HepG2 (cell line): ENCODE data around the gene TDRD9. TPM values are rescaled to one million over a fixed set of nuclear protein-coding genes. Genes with fewer than 3 reads are reported as not detected.

Experiments
- ARID3A ChIP-seq: IDR thresholded peaks from 2 replicates; pipeline ENCODE4 v1.6.1; 2012; ENCODE audit warnings: low read depth, low read length, improper control_type of control experiment
- CEBPB ChIP-seq: IDR thresholded peaks from 2 replicates; pipeline ENCODE4 v1.6.1; 2011; ENCODE audit warnings: low read depth, low read length, improper control_type of control experiment, borderline replicate concordance
- CENPT ChIP-seq: sonication (generic); formaldehyde crosslinking; IDR thresholded peaks from 2 replicates; pipeline ENCODE4 v1.8.0; 2022; ENCODE audit warnings: low read depth, mild to moderate bottlenecking, moderate library complexity, missing genetic modification reagents
- GATA4 ChIP-seq: sonication (generic); IDR thresholded peaks from 2 replicates; pipeline ENCODE4 v1.6.1; 2016; ENCODE audit warnings: antibody characterized with exemption, low read depth, borderline replicate concordance
- JARID2 ChIP-seq: sonication (generic); formaldehyde crosslinking; IDR thresholded peaks from 2 replicates; pipeline ENCODE4 v1.8.1; 2023; ENCODE audit warnings: missing genetic modification reagents, inconsistent platforms; ENCODE audit not compliant: insufficient replicate concordance
- LRRFIP1 ChIP-seq: sonication (generic); formaldehyde crosslinking; conservative IDR thresholded peaks from 2 replicates; pipeline ENCODE4 v1.4.0; 2020; ENCODE audit warnings: missing genetic modification reagents
- MEIS2 ChIP-seq: sonication (generic); formaldehyde crosslinking; IDR thresholded peaks from 2 replicates; pipeline ENCODE4 v1.9.0; 2021; ENCODE audit warnings: mild to moderate bottlenecking, missing genetic modification reagents
- NCOA2 ChIP-seq: sonication (generic); formaldehyde crosslinking; IDR thresholded peaks from 2 replicates; pipeline ENCODE4 v1.8.0; 2022; ENCODE audit warnings: inconsistent platforms
- ONECUT2 ChIP-seq: sonication (generic); formaldehyde crosslinking; IDR thresholded peaks from 2 replicates; pipeline ENCODE4 v1.4.0; 2020; ENCODE audit warnings: missing genetic modification reagents
- PLRG1 ChIP-seq: fragments of 450-650 bp; conservative IDR thresholded peaks from 2 replicates; pipeline ENCODE4 v1.6.1; 2016
- PRDM4 ChIP-seq: sonication (generic); formaldehyde crosslinking; IDR thresholded peaks from 2 replicates; pipeline ENCODE4 v1.9.0; 2021; ENCODE audit warnings: missing genetic modification reagents, borderline replicate concordance
- RBFOX2 ChIP-seq: fragments of 200-400 bp; formaldehyde crosslinking; IDR thresholded peaks from 2 replicates; pipeline ENCODE4 v1.6.1; 2017; ENCODE audit warnings: low read depth, mild to moderate bottlenecking, low read length
- SALL1 ChIP-seq: sonication (generic); formaldehyde crosslinking; IDR thresholded peaks from 2 replicates; pipeline ENCODE4 v1.8.0; 2022; ENCODE audit warnings: mild to moderate bottlenecking, missing genetic modification reagents
- SMC3 ChIP-seq: IDR thresholded peaks from 2 replicates; pipeline ENCODE4 v1.6.1; 2011; ENCODE audit warnings: low read length, improper control_type of control experiment
- SMYD3 ChIP-seq: sonication (generic); formaldehyde crosslinking; IDR thresholded peaks from 2 replicates; pipeline ENCODE4 v1.8.1; 2023; ENCODE audit warnings: mild to moderate bottlenecking, missing genetic modification reagents
- SOX13 ChIP-seq, 3 experiments: fragments of 450-650 bp in 1 of 3; sonication (generic) in 1 of 3; formaldehyde crosslinking in 1 of 3; IDR thresholded peaks in 2 of 3; conservative IDR thresholded peaks in 1 of 3; 2 replicates each; pipeline versions ENCODE4 v1.5.0 to v1.6.1; 2016 to 2020; ENCODE audit warnings: antibody characterized with exemption in 1 of 3, mild to moderate bottlenecking in 1 of 3, missing compliant biosample characterization in 1 of 3, missing genetic modification reagents in 1 of 3, moderate library complexity in 1 of 3
- ZBTB20 ChIP-seq: sonication (generic); formaldehyde crosslinking; IDR thresholded peaks from 2 replicates; pipeline ENCODE4 v1.8.1; 2023; ENCODE audit warnings: missing genetic modification reagents, low read depth, mild to moderate bottlenecking, borderline replicate concordance
- ZNF260 ChIP-seq: sonication (generic); formaldehyde crosslinking; IDR thresholded peaks from 2 replicates; pipeline ENCODE4 v1.4.0; 2020; ENCODE audit warnings: missing genetic modification reagents, low read depth, mild to moderate bottlenecking, borderline replicate concordance
- ZNF317 ChIP-seq: sonication (generic); formaldehyde crosslinking; IDR thresholded peaks from 2 replicates; pipeline ENCODE4 v1.5.0; 2020; ENCODE audit warnings: mild to moderate bottlenecking, missing genetic modification reagents
- ZNF563 ChIP-seq: sonication (generic); formaldehyde crosslinking; IDR thresholded peaks from 2 replicates; pipeline ENCODE4 v1.8.0; 2022; ENCODE audit warnings: mild to moderate bottlenecking, moderate library complexity, missing genetic modification reagents
- ZNF615 ChIP-seq: sonication (generic); formaldehyde crosslinking; IDR thresholded peaks from 2 replicates; pipeline ENCODE4 v1.5.0; 2020; ENCODE audit warnings: mild to moderate bottlenecking, missing genetic modification reagents, borderline replicate concordance
- ZNF768 ChIP-seq: sonication (generic); formaldehyde crosslinking; IDR thresholded peaks from 2 replicates; pipeline ENCODE4 v1.4.0; 2020; ENCODE audit warnings: missing genetic modification reagents
- polyA plus RNA-seq, 8 experiments: library from polyadenylated mRNA; depleted of rRNA in 3 of 8; stranded (reverse) in 7 of 8; unstranded in 1 of 8; fragments of >200 nt; fragmentation: Illumina TruSeq in 4 of 8; extraction: Trizol in 4 of 8; gene quantifications; 2 replicates each; pipeline versions ENCODE4 v1.2.1 to v1.2.3, GENCODE V29; 2011 to 2016; ENCODE audit warnings: low read depth in 4 of 8, missing spikeins in 1 of 8, mixed read lengths in 1 of 8; ENCODE audit not compliant: insufficient read depth in 1 of 8
- total RNA-seq, 5 experiments: library from RNA; depleted of rRNA; stranded (reverse); fragments of >200 nt; fragmentation: Illumina TruSeq; extraction: Trizol; gene quantifications; 2 replicates each; pipeline ENCODE4 v1.2.3, GENCODE V29; 2016; ENCODE audit warnings: low read depth in 1 of 5

The TDRD9 gene
- total and polyA plus RNA-seq, 2 of the 13 experiments (the other 11 are each of a cell fraction or from before 2014, with no cell fraction given), result not detected

- peak; percentile 86 for TF ChIP-seq MEIS2 (CRISPR knock-in tag)
- peak; percentile 57; the same call in 1 of the 2 replicates for TF ChIP-seq ZNF768 (CRISPR knock-in tag)
- peak; percentile 96 for TF ChIP-seq RBFOX2
- peak; percentile 48; the same call in 1 of the 2 replicates for TF ChIP-seq NCOA2 (CRISPR knock-in tag)
- no peak for TF ChIP-seq ONECUT2 (CRISPR knock-in tag)
- TF ChIP-seq ARID3A, result no peak
- peak; percentile 71; the same call in 1 of the 2 replicates for TF ChIP-seq ZNF317 (CRISPR knock-in tag)
- 0 out of 2 replicates have a peak, but pooled peaks have one; percentile 68 for TF ChIP-seq ZBTB20
- TF ChIP-seq SMC3, result peak; percentile 4; the same call in 1 of the 2 replicates
- no peak for TF ChIP-seq CENPT (CRISPR knock-in tag)
- no peak for TF ChIP-seq PLRG1
- no peak for TF ChIP-seq SMYD3
- no peak for TF ChIP-seq PRDM4
- 0 out of 2 replicates have a peak, but pooled peaks have one; percentile 31 for TF ChIP-seq GATA4
- TF ChIP-seq JARID2 (CRISPR knock-in tag), result no peak
- TF ChIP-seq LRRFIP1, result no peak
- TF ChIP-seq ZNF615, result no peak
- no peak; the same call in 1 of the 2 replicates for TF ChIP-seq SOX13 (IDR thresholded peaks at IDR 0.05)
- peak in 1 of 2 experiments; percentile 41; a peak in 1 of 4 replicates for TF ChIP-seq SOX13 (CRISPR knock-in tag; conservative IDR thresholded peaks at IDR 0.05 in 1 of 2, IDR thresholded peaks at IDR 0.05 in 1 of 2)
- no peak; the same call in 1 of the 2 replicates for TF ChIP-seq CEBPB
- no peak; the same call in none of the 2 replicates for TF ChIP-seq SALL1 (CRISPR knock-in tag)
- no peak for TF ChIP-seq ZNF260 (CRISPR knock-in tag)
- TF ChIP-seq ZNF563 (CRISPR knock-in tag), result peak; percentile 52; the same call in 1 of the 2 replicates
Measured at GRCh38 chr14:103920981-103921854, 7.0 kb upstream of the TDRD9 start (continued).
